ENCODE measurements around the gene TP53RK.
"Not testable (repeated sequence)": the region's sequence is repeated elsewhere in the genome, so short reads cannot be mapped to it uniquely, and the experiment has no call there.

TP53RK gene

GRCh38 chr20:46682063-46682821 is 7.0 kb downstream of the TP53RK start:
- DNase-seq: no peak

- DNase-seq: peak; percentile 73
These were observed 8.0 kb downstream of the TP53RK start for GRCh38 chr20:46681032-46681854.

DNA sequence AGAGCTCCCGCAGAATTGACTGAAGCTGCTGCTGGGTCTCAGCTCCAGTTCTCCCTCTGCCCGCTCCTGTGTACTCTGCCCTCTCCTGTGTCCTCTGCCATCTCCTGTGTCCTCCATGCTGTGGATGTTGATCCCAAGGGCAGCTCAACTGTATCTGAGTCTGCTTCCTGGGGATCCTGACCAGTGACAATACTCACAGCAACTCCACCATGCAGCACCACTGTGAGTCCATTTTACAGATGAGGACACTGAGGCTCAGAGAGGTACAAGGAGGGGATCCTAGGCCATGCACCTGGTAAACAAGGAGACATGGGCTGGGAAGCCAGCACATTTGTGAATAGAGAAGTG is 8.6 kb downstream of the TP53RK start:
- no peak for DNase-seq

- DNase-seq: no peak
These were observed 10.7 kb downstream of the TP53RK start for GRCh38 chr20:46678516-46678915.

GRCh38 chr20:46677608-46678007 is 11.6 kb downstream of the TP53RK start:
- no peak for DNase-seq

DNA sequence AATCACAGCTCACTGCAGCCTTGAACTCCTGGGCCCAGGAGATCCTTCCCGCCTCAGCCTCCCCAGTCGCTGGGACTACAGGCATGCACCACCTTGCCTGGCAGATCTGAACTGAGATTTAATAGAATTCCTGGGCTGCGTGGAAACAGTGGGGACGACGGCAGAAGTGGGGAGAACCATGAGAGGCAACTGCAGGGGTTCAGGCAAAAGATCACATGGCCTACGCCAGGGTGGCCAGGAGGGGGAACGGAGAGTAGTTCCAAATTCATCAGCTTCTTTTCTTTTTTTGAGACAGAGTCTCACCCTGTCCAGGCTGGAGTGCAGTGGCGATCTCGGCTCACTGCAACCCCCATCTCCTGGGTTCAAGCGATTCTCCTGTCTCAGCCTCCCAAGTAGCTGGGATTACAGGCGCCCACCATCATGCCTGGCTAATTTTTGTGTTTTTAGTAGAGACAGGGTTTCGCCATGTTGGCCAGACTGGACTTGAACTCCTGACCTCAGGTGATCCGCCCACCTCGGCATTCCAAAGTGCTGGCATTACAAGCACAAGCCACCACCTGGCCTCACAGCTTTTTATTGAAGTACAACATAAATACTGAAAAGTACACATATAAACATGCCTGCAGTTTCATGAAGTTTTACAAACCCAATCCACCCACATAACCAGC is 12.5 kb downstream of the TP53RK start:
- not testable (repeated sequence) for DNase-seq

DNA sequence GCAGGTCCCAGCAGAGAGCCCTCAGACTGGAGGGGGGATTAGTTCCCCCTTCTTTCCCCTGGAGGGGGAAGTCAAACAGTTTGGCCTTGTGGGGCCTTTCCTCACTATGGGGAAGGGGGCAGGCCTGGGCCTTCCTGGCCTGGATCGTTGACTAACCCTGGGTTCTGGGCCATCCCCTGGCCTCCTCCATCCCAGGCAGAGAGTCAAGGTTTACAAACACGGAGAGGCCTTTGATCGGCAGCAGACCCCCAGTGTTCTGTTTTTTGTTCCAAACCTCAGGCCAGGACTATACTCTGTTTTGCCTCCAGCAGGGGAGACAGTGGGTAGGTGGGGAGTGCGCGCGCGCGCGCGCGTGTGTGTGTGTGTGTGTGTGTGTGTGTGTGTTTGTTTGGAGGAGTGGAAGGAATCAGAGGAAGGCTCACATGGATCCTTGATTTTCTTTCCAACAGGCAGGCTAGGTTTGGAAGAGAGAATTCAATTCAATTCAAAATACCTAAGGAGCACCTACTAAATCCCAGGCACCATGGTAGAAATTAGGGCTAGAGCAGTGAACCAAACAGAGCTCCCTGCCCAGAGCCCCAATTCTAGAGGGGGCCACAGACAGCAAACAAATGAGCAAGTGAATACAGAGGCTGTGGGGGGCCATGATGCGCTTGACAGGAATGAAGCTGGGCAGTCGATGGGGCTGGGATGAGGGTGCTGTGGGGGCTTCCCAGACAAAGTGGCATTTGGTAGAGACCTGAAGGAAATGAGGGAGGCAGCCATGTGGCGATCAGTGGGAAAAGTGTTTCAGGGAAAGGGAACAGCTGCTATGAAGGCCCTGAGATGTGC is 14.8 kb downstream of the TP53RK start:
- DNase-seq: no peak

GRCh38 chr20:46673394-46674252 is 15.6 kb downstream of the TP53RK start:
- DNase-seq: no peak

GRCh38 chr20:46672543-46673148 is 16.6 kb downstream of the TP53RK start:
- no peak for DNase-seq

DNA sequence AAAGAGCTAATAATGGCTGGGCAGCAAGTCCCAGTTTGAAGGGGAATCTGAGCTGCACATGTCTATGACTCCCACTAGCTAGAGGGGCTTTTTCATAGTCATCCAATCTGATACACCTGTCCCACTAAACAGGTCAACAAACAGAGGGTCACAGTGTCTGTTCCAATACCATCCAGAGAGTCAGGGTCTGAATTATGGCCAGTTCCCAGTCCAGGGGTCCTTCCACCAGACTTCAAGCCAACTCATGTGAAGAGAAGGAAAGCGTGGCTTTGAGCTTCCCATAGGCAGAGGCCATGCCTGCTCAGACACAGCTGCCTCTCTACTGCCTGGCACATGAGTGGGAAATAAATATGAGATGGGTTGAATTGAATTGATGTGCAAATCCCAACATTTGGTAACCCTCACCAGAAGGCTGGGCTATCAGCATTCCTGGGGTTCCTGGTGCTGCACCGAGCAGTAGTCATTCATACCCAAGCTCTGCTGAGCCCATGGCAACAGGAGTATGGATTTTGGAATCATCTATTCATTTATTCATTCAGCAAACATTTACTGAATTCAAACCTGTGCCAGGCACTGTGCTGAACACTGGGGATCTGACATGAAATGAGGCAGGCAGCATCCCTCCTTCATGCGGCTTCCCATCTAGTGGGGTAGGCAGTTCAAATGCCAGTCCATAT is 17.2 kb downstream of the TP53RK start:
- no peak for DNase-seq

- no peak for DNase-seq
These were observed 18.4 kb downstream of the TP53RK start for GRCh38 chr20:46670585-46671584.

- DNase-seq: no peak
These were observed 19.0 kb downstream of the TP53RK start for GRCh38 chr20:46670228-46670584.

GRCh38 chr20:46666818-46667515 is 22.3 kb downstream of the TP53RK start:
- DNase-seq: no peak

GRCh38 chr20:46666306-46666705 is 22.9 kb downstream of the TP53RK start:
- DNase-seq: no peak

DNA sequence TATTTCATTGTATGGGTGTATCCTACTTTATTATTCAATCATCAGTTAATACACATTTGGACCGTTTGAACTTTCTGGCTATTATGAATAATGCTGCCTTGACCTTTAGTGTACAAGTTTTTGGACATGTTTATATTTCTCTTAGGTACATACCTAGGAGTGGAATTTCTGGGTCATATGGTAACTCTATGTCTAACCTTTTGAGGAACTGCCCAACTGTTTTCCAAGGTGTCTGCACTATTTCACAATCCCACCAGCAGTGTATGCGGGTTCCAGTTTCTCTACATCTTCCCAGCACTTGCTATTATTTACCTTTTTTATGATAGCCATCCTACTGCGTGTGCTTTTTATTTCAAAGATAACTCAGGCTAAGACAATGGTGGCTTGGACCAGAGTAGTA is 23.6 kb downstream of the TP53RK start:
- DNase-seq: no peak

DNA sequence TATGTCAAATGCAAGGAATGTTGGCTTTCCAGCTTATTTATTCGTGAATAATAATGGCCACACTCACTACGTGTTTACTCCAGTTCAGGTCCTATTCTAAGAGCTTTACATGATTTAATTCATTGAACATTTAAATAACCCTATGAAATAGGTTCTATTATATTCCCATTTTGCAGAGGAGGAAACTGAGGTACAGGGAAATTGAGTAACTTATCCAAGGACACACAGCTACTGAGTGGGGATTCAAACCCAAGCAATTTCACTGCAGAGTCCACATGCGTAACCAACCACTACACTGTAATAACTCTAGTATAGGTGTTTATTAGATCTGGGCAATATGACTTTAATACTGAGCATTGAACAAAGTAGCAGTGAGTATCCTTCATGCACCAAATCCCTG is 25.7 kb downstream of the TP53RK start:
- DNase-seq: no peak

DNA sequence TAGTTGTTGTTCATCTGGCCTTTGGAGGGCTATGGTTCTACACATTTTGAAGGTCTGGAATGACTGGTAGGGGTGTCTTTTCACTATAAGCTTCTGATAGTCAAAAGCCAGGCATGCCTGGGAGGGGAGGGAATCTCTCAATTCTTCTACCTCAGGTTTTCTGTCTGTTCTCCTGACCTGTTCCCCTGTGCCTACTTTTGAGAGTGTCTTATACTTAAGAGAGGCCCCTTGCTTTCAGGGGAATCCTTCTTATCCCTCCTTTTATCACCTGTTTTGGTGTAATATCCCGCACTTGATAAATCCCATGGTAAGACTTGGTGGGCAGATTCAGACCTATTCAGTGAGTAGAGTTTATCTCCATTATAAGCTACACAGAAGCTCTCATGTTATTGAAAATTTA is 27.6 kb downstream of the TP53RK start:
- no peak for DNase-seq

GRCh38 chr20:46660487-46660886 is 28.8 kb downstream of the TP53RK start:
- DNase-seq: no peak

GRCh38 chr20:46657618-46658017 is 31.6 kb downstream of the TP53RK start:
- no peak for DNase-seq

All from NCI-H2171 treated with DMSO at 0.1 percent for 48 hours (cell line).